Ascending aorta (tissue), 2 donors: ENCODE results near the gene CCDC197. TPM values are rescaled to one million over a fixed set of nuclear protein-coding genes. Genes with fewer than 3 reads are reported as not detected.

Experiments
- DNase-seq, 2 donors: peaks; one replicate each; pipeline ENCODE4 v3.0.0-alpha.2; 2019; ENCODE audit warnings: low spot score in 2 of 2
- H3K27ac ChIP-seq, 2 donors: fragments of 200-600 bp; sonication (generic); one replicate each; pipeline ENCODE4 v1.5.1; 2016 to 2017; ENCODE audit warnings: mild to moderate bottlenecking in 1 of 2
- H3K27me3 ChIP-seq: fragments of 200-600 bp; sonication (generic); one replicate; pipeline ENCODE4 v1.5.1; 2017
- H3K36me3 ChIP-seq, 2 donors: fragments of 200-600 bp; sonication (generic); one replicate each; pipeline ENCODE4 v1.5.1; 2016
- H3K4me1 ChIP-seq, 2 donors: fragments of 200-600 bp; sonication (generic); one replicate each; pipeline ENCODE4 v1.5.1; 2016 to 2017; ENCODE audit warnings: mild to moderate bottlenecking in 1 of 2
- H3K4me3 ChIP-seq, 2 donors: fragments of 200-600 bp; sonication (generic); one replicate each; pipeline ENCODE4 v1.5.1; 2016 to 2017; ENCODE audit warnings: mild to moderate bottlenecking in 1 of 2
- H3K9me3 ChIP-seq, 2 donors: fragments of 200-600 bp; sonication (generic); one replicate each; pipeline ENCODE4 v1.5.1; 2016
- CTCF ChIP-seq, 3 experiments: fragments of 200-600 bp in 2 of 3; fragments of 450-650 bp in 1 of 3; sonication (generic) in 2 of 3; IDR thresholded peaks; one replicate each; pipeline ENCODE4 v1.5.1; 2016 to 2019; ENCODE audit warnings: antibody characterized with exemption in 3 of 3, mild to moderate bottlenecking in 1 of 3, moderate library complexity in 1 of 3
- intact Hi-C: fragments of 100-400 bp; cut with DNase I; formaldehyde crosslinking; loops from one replicate; pipeline ENCODE4 v1.15.1; 2023
- total RNA-seq: library from RNA; depleted of rRNA; stranded (reverse); fragments of >200 nt; gene quantifications from one replicate; pipeline ENCODE4 v1.1.0, GENCODE V29; 2016

CCDC197 gene
- total RNA-seq, 1 donor from 2014 or later = not detected

- Histone ChIP-seq H3K4me3 (no peak overlapping the region), H3K27me3 (no peaks in the 10 kb centered on the region), H3K9me3 (no peaks in the 10 kb centered on the region), H3K27ac (peak overlapping the region; percentile 71 to 80), H3K4me1 (peaks cover 6 to 51% of the 10 kb centered on the region in 2 donors), H3K36me3 (peaks cover 7 to 12% of the 10 kb centered on the region in 2 donors)
- DNase-seq = peak; percentile 75 to 90
- TF ChIP-seq CTCF (IDR thresholded peaks at IDR 0.05) = no peak
- intact Hi-C loops = loop anchor here (1.0 to 2.0 kb wide), 2 partner anchors 17 to 19 kb away; partner anchors contain the start of gene ASB2
These were observed 37.6 kb upstream of the CCDC197 start for GRCh38 chr14:93959239-93960107.

- H3K27ac ChIP-seq = peak overlapping the region; percentile 71 to 80
- intact Hi-C loops = no loop called here
- no peak overlapping the region for H3K4me3 ChIP-seq
- H3K36me3 ChIP-seq = peaks cover under 1 to 9% of the 10 kb centered on the region in 2 donors
- no peaks in the 10 kb centered on the region for H3K27me3 ChIP-seq
- H3K9me3 ChIP-seq = no peaks in the 10 kb centered on the region
- DNase-seq = no peak
- H3K4me1 ChIP-seq = peaks cover 6 to 55% of the 10 kb centered on the region in 2 donors
- TF ChIP-seq CTCF (IDR thresholded peaks at IDR 0.05) = no peak
These were observed 37.0 kb upstream of the CCDC197 start for GRCh38 chr14:93960108-93960475.

GRCh38 chr14:93960774-93961438, 36.2 kb upstream of the CCDC197 start:
- peak overlapping the region in 1 of 2 donors; percentile 80 for H3K27ac ChIP-seq
- no peaks in the 10 kb centered on the region for H3K27me3 ChIP-seq
- no peak overlapping the region for H3K4me3 ChIP-seq
- intact Hi-C loops = no loop called here
- no peaks in the 10 kb centered on the region for H3K9me3 ChIP-seq
- no peak for DNase-seq
- peaks cover 0 to 9% of the 10 kb centered on the region in 2 donors for H3K36me3 ChIP-seq
- TF ChIP-seq CTCF (IDR thresholded peaks at IDR 0.05) = no peak
- peaks cover 6 to 55% of the 10 kb centered on the region in 2 donors for H3K4me1 ChIP-seq

GRCh38 chr14:93961620-93962019, 35.5 kb upstream of the CCDC197 start:
- Histone ChIP-seq H3K27ac (peak overlapping the region in 1 of 2 donors; percentile 80), H3K4me3 (no peak overlapping the region), H3K36me3 (peaks cover 0 to 9% of the 10 kb centered on the region in 2 donors), H3K9me3 (no peaks in the 10 kb centered on the region), H3K27me3 (no peaks in the 10 kb centered on the region), H3K4me1 (peaks cover under 1 to 57% of the 10 kb centered on the region in 2 donors)
- intact Hi-C loops = no loop called here
- TF ChIP-seq CTCF (IDR thresholded peaks at IDR 0.05) = no peak
- DNase-seq = no peak

GRCh38 chr14:93962701-93963601, 34.1 kb upstream of the CCDC197 start:
- DNase-seq = no peak
- TF ChIP-seq CTCF (IDR thresholded peaks at IDR 0.05) = no peak
- peaks cover 2 to 56% of the 10 kb centered on the region in 2 donors for H3K4me1 ChIP-seq
- no peak overlapping the region for H3K4me3 ChIP-seq
- H3K27me3 ChIP-seq = no peaks in the 10 kb centered on the region
- H3K36me3 ChIP-seq = peaks cover 0 to 9% of the 10 kb centered on the region in 2 donors
- H3K9me3 ChIP-seq = no peaks in the 10 kb centered on the region
- intact Hi-C loops = no loop called here
- peak overlapping the region; percentile 32 to 75 for H3K27ac ChIP-seq
